Hippocampal formation (tissue), 2 donors: ENCODE data around the gene HIP1.
"Not testable (repeated sequence)": the region's sequence is repeated elsewhere in the genome, so short reads cannot be mapped to it uniquely, and the experiment has no call there.

Experiments
- DNase-seq, 2 donors: peaks; one replicate each; lab custom pipeline; 2025; lab: John Stamatoyannopoulos, UW

The HIP1 gene

GRCh38 chr7:75527224-75527722 is 211.5 kb downstream of the HIP1 start:
- not testable (repeated sequence) for DNase-seq

- not testable (repeated sequence) for DNase-seq
Observed at GRCh38 chr7:75521727-75522126, 217.0 kb downstream of the HIP1 start.

GRCh38 chr7:75518842-75519241 is 219.9 kb downstream of the HIP1 start:
- not testable (repeated sequence) for DNase-seq

GRCh38 chr7:75509033-75509432 is 229.7 kb downstream of the HIP1 start:
- not testable (repeated sequence) for DNase-seq

- not testable (repeated sequence) for DNase-seq
Observed at GRCh38 chr7:75492020-75492419, 246.7 kb downstream of the HIP1 start, which contains the start of gene SPDYE5. Gene SPDYE5 (plus strand): TSS chr7:75492320. CDS start chr7:75494048, 1,728 bp downstream.

- DNase-seq, result peak; percentile 66 to 78
Observed at GRCh38 chr7:75485979-75486643, 252.6 kb downstream of the HIP1 start, which contains the start of gene POM121C. Gene POM121C (minus strand): TSS chr7:75486299. CDS start chr7:75441496, 44,803 bp downstream.

GRCh38 chr7:75485355-75485978 is 253.3 kb downstream of the HIP1 start:
- DNase-seq, result not testable (repeated sequence)
